Stimulated activated CD8-positive, alpha-beta memory T cell treated with anti-CD3 and anti-CD28 coated beads, Interleukin-7, amount 100 ng/mL, for 1 hour (primary cell): ENCODE results near the gene GPS1.
A peak's percentile ranks its signal among the peaks of the same experiment; 100 is the strongest.

Experiments used
- DNase-seq, 2 donors: peaks; one replicate each; pipeline ENCODE4 v3.0.0-alpha.2; 2020; ENCODE audit warnings: low read depth in 2 of 2

Gene GPS1

GRCh38 chr17:82103553-82104451, 52.1 kb downstream of the GPS1 start:
- DNase-seq = no peak

GRCh38 chr17:82104797-82105416, 53.2 kb downstream of the GPS1 start:
- DNase-seq = no peak

- DNase-seq = no peak
Measured at GRCh38 chr17:82105417-82105881, 53.8 kb downstream of the GPS1 start.

GRCh38 chr17:82105882-82106687, 54.4 kb downstream of the GPS1 start:
- DNase-seq = peak; percentile 9 to 34

GRCh38 chr17:82106688-82107305, 55.1 kb downstream of the GPS1 start:
- DNase-seq = no peak
